Fibroblast of villous mesenchyme (primary cell): ENCODE data around the gene TNFRSF8. TPM values are rescaled to one million over a fixed set of nuclear protein-coding genes. Genes with fewer than 3 reads are reported as not detected.

Experiments used
- DNase-seq: peaks from one replicate; pipeline ENCODE4 v3.0.0-alpha.2; 2010; ENCODE audit warnings: low read depth
- H3K4me3 ChIP-seq: 2 replicates; pipeline ENCODE4 v1.5.1; 2011; ENCODE audit warnings: low read depth, mild to moderate bottlenecking, low read length
- CTCF ChIP-seq: IDR thresholded peaks from 2 replicates; pipeline ENCODE4 v1.5.1; 2012; ENCODE audit warnings: low read depth, mild to moderate bottlenecking, low read length; ENCODE audit not compliant: insufficient read depth
- total RNA-seq: library from RNA; depleted of rRNA; stranded (reverse); fragments of >200 nt; gene quantifications from 2 replicates; pipeline ENCODE4 v1.2.3, GENCODE V29; 2012

Gene TNFRSF8
- total RNA-seq, 1 donor: 0.86 TPM

GRCh38 chr1:12134716-12135115 lies 71.6 kb downstream of the TNFRSF8 start:
- H3K4me3 ChIP-seq: no peak overlapping the region
- no peak for DNase-seq
- no peak for TF ChIP-seq CTCF

DNA sequence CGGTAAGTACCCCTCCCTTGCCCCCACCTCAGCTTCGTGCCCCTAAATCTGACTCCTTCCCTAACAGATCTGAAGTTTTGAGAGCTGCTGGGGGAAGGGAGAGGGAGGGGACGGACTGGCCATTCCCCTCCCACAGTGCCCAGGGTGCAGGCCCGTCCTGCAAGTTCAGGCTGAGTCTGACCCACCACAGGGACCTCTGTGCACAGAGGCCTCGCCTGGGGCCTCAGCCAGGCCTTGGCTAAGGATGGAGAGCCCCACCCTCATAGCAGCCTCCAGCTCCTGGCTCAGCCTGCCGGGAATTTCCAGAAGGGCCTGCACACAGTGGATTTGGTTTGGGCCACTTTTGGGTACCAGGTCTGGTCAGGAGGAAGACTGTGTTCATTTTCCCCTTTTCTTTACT lies 72.5 kb downstream of the TNFRSF8 start:
- DNase-seq: no peak
- TF ChIP-seq CTCF: no peak

GRCh38 chr1:12136916-12137610 lies 74.0 kb downstream of the TNFRSF8 start:
- DNase-seq: no peak
- no peak for TF ChIP-seq CTCF

More for the DNA sequence above, 72.5 kb downstream of the TNFRSF8 start:
- H3K4me3 ChIP-seq: no peak overlapping the region

DNA sequence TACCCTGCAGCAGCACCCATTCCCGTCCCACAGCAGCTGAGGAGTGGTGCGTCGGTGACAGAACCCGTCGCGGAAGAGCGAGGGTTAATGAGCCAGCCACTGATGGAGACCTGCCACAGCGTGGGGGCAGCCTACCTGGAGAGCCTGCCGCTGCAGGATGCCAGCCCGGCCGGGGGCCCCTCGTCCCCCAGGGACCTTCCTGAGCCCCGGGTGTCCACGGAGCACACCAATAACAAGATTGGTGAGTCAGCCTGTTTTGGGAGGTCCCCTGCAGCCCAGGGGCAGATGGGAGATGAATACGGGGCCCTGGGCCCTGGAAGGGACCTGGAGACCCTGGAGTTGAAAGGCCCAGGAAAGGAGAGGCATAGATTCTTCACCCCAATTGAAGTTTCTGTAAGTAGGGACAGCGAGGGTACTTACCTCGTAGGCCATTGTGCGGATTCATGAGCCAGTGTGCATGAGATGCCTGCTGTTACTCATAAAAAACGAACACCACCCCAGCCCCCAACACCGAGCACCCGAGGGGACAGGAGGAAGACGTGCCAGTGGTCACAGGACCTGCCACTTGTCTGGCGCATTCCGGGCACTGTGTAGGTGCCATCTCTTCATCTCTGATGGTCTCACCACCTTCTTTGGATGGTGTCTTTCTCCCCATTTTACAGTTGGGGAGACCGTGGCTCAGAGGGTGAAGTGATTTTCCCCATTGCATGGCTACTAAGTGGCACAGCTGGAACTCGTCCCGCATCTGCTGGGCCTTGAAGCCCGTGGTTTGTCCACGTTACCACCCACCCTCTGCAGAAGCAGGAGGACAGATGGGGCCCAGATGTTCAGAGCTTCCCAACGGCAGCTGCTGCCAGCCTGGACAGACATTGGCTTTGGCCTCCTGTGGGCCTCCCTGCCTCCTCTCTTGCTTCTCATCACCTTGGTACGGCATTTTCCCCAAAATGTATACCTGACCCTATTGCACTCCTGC lies 75.4 kb downstream of the TNFRSF8 start:
- H3K4me3 ChIP-seq: no peak overlapping the region
- TF ChIP-seq CTCF: no peak
- peak; percentile 68 for DNase-seq

More at GRCh38 chr1:12136916-12137610, 74.0 kb downstream of the TNFRSF8 start:
- H3K4me3 ChIP-seq: no peak overlapping the region

DNA sequence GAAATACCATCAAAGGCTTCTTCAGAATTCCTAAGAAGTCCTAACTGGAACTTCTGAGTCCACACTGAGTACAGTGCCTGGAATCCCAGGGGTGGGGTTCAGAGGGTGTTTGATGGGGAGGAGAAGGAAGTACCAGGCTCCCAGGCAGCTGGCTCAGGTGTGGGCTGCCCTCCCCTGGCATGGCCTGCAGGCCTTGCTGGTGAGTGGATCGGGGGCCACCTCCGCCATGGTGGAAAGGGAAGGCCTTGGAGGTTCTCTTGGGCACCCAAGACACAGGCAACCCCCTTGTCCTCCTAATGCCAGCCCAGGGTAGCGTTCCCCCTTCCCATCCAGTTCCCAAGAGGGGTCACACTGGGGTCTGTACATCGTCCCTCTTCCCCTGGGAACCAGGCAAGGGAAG lies 76.9 kb downstream of the TNFRSF8 start:
- TF ChIP-seq CTCF: no peak
- no peak overlapping the region for H3K4me3 ChIP-seq
- DNase-seq: no peak

DNA sequence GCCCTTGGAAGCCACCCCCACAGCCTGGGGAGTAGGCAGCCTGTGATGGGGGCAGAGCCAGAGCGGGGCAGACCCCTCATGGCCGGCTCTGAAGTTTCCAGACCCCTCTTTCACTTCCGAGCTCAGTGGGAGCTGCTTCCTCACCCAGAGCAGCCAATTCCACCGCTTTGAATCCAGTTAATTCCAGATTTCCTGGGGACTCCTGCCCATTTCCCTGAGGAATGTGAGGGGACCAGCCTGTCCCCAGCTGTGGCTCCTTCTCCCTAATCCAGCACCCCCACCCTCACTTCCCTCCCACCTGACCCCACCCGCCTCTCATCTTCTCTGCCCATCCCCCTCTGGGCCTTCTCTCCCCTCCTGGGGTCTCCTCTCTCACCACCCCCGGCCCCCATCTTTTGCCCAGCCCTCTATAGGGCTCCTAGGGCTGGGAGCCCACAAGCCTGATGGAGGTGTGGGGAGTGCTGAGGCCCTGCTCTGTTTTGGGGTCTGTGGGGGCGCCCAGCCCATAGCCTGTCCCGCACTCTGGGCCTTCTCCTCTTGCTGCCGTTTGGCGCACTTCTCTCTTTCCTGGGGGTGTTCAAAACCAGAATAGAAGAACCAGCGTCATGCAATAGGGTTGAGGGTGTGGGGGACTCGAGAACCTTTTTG lies 77.5 kb downstream of the TNFRSF8 start:
- DNase-seq: no peak
- no peak overlapping the region for H3K4me3 ChIP-seq
- no peak for TF ChIP-seq CTCF
